DMS153 treated with DMSO at 0.1 percent for 48 hours (cell line): ENCODE measurements around the gene ARHGEF19.
A peak's percentile ranks its signal among the peaks of the same experiment; 100 is the strongest.
"Not testable (repeated sequence)": the region's sequence is repeated elsewhere in the genome, so short reads cannot be mapped to it uniquely, and the experiment has no call there.

Source experiments
- DNase-seq: peaks from one replicate; lab custom pipeline; 2025; ENCODE audit not compliant: unreplicated experiment; lab: John Stamatoyannopoulos, UW

ARHGEF19 gene

GRCh38 chr1:16168144-16168495 lies 44.3 kb downstream of the ARHGEF19 start:
- not testable (repeated sequence) for DNase-seq

GRCh38 chr1:16167331-16168143 lies 44.9 kb downstream of the ARHGEF19 start:
- no peak for DNase-seq

GRCh38 chr1:16166117-16166516 lies 46.3 kb downstream of the ARHGEF19 start:
- no peak for DNase-seq

DNA sequence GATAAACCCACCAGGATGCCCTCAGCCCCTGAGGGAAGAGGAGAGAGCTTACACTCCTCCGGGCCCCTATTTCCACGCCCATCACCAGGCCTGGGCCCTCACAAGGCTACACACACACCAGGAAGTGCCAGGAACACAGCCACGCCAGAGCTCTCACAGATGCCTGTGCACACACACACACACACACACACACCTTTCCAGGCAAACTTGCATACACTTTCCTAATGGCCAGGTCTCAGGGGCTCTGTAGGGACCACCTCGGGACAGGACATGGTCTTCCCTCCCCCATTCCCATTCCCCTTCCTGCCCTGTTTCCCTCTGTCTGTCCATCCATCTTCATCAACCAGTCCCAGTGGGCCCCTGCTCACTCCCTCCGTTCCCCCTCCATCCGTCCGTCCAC lies 46.9 kb downstream of the ARHGEF19 start:
- DNase-seq = no peak

- no peak for DNase-seq
Observed at GRCh38 chr1:16165073-16165364, 47.4 kb downstream of the ARHGEF19 start.

DNA sequence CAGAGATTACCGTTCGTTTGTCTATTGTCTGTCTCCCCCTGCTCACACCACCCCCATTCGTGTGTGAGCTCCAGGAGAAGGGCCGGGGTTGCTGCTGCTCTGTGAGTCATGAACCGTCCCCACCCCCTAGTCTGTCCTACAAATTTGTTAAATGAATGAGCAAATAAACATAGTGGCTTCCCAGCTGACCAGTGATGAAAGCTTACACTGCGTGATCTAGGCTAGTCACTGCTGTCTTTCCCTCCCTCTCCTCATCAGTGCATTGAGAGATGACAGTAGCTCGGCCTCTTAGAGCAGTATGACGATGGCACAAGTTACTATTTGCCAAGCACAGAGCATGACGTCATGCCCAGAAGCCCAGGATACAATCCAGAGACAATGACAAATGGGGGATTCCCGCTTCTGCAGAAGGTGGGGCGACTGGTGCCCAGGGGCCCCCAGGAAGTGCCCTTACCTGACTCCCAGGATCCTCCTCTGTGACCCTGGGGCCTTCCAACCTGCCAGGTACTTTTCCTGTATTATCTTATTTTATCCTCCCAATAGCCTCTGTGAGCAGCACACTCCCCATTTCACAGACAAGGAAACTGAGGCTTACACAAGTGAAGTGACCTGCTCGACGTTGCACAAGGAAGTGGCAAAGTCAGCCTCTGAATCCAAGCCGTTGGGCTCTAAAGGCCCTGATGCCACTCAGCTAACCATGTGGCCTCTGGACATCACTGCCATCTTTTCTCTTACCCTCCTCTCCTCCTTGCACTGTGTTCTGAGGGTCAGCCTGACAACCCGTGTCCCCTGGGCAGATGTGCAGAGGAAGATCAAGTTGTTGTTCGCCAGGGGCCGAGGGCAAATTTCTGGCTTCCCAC lies 48.0 kb downstream of the ARHGEF19 start:
- DNase-seq = peak; percentile 69

- not testable (repeated sequence) for DNase-seq
Observed at GRCh38 chr1:16163608-16164212, 48.7 kb downstream of the ARHGEF19 start.

DNA sequence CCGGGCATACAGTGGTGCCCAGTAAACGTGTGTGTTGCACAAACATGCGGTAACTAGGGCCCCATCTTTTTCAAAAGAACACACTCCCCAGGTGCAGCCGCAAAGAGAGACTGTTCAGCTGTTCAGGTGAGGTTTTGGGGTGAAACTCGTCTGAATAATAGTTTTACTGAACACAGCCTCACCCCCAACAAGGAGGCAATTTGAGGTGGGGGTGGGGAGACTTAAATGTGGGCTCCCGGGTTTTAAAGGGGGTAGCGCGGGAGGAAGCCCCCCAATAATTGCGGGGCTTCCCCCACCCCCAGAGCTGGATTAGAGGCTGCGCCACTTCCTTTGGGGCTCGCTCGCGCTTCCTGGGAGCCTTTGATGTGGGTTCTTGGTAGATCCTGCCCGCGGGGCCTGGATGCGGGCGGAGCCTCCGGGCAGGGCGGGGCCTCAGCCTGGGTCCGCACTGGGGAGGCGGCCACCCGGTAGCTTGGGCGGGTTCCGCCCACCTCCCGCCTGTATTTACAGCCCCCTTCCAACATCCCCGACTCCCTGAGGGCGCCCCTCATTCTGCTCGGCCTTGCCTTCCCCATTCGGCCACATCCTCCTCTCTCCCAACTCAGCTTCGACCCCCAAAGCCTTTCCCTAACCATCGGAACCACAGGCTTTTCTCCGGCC lies 50.2 kb downstream of the ARHGEF19 start:
- DNase-seq = no peak

- DNase-seq = no peak
Observed at GRCh38 chr1:16161717-16162116, 50.7 kb downstream of the ARHGEF19 start.

DNA sequence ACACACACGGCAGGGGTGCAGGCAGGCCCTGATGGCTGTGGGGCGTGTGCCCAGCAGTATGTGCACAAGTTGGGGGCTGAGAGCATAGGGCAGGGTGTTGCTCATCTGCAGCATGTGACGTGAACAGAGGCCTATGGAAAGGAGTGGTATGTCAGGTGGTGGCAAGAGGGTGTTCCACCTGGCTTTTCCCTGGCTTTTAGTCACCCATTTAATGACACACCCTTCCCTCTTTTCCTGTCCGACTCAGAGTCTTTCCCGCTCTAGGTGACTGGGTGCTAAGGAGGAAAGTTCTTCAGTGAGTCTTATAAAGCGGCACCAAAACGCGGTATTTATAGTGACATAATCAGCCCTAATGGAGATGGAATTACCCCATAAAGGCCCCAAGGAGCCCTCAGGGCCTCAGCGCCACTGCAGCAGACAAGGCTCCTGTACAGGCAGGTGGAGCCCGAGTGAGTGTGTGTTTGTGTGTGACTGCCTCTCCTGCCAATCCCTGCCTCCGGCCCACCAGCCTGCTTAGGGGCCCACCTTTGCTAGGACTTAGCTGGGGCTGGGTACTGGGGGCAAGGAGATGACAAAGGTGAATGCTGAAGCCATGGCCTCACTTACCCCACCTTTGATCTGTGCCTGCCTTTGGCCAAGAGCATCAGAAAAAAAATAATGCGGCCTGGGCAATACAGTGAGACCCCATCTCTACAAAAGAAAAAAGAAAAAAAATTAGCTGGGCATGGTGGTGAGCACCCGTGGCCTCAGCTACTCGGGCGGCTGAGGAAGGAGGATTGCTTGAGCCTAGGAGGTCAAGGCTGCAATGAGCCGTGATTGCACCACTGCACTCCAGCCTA lies 53.2 kb downstream of the ARHGEF19 start:
- no peak for DNase-seq

DNA sequence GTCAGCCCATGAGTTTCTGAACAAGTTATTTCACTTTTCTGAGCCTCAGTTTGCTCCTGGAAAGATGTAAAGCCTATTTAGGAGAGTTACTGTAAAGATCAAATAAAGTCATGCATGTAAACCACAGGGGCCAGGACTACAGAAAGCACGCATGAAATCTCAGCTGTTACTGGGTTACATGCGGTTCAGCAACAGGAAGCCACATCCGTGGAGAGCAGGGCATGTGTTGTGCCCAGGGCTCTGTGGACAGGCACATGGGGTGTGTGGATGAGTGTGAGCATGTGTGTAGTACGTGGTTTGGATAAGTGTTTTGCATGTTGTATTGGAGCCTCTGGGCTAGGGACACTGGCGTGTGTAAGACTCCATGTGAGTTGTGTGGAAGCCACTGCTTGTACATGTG lies 54.4 kb downstream of the ARHGEF19 start:
- DNase-seq = no peak

GRCh38 chr1:16156848-16157495 lies 55.5 kb downstream of the ARHGEF19 start:
- DNase-seq = no peak

DNA sequence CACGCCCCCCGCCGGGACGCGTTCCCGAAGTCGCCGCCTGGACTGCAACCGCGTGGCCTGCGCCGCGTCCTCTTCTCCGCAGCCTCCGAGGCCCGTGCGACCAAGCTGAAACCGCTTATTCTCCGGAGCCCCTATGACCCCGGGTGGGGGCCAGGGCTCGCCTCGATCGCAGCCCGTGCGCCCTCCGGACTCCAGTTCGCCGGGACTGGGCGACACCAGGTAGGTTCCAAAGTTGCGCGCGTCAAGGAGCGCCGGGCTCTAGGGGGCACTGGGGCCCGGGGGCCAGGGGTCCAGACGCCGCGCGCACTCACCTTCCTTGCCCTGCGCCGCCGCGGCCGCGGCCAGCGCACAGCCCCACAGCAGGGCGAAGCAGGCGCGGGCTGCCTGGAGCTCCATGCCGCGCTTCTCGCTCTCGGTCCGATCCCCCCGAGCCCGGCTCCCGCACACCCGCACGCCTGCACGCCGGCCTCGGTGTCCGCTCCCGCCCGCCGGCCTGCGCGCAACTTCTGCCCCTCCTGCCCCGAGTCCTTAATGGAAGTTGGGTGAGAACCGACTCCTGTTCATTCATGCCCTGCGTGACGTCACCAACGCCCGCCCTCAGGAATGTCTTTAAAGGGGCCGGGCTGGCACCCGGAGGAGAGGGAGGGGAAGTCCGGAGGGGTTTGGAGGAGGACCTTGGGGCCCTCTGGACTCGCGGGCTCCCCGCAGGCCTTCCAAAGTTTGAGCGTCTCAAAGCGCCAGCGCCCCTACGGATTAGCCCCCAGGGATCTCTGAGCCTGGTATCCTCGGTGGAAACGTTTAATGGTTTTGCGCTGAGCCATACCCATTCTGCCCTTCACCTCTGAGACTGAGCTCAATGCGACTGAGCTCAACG lies 56.7 kb downstream of the ARHGEF19 start, which contains the start of gene EPHA2:
EPHA2 (minus strand) TSS at position 533 of the 874 bp plus-strand sequence; CDS start at position 396, 137 bp downstream.
- DNase-seq = no peak

- no peak for DNase-seq
Observed at GRCh38 chr1:16153999-16154673, 58.3 kb downstream of the ARHGEF19 start.

- no peak for DNase-seq
Observed at GRCh38 chr1:16153096-16153998, 59.1 kb downstream of the ARHGEF19 start.

- no peak for DNase-seq
Observed at GRCh38 chr1:16152481-16153087, 59.9 kb downstream of the ARHGEF19 start.

GRCh38 chr1:16151995-16152384 lies 60.5 kb downstream of the ARHGEF19 start:
- no peak for DNase-seq
